GM21825 (cell line): Measurements from ENCODE around the gene CD38.
A peak's percentile ranks its signal among the peaks of the same experiment; 100 is the strongest.
"Not testable (repeated sequence)": the region's sequence is repeated elsewhere in the genome, so short reads cannot be mapped to it uniquely, and the experiment has no call there.

ENCODE experiments used
- ATAC-seq: cut with Tn5 transposase; IDR thresholded peaks from one replicate; pipeline ENCODE4 v1.9.1; 2021; ENCODE audit warnings: mild to moderate bottlenecking, moderate library complexity; ENCODE audit not compliant: unreplicated experiment

CD38 gene

DNA sequence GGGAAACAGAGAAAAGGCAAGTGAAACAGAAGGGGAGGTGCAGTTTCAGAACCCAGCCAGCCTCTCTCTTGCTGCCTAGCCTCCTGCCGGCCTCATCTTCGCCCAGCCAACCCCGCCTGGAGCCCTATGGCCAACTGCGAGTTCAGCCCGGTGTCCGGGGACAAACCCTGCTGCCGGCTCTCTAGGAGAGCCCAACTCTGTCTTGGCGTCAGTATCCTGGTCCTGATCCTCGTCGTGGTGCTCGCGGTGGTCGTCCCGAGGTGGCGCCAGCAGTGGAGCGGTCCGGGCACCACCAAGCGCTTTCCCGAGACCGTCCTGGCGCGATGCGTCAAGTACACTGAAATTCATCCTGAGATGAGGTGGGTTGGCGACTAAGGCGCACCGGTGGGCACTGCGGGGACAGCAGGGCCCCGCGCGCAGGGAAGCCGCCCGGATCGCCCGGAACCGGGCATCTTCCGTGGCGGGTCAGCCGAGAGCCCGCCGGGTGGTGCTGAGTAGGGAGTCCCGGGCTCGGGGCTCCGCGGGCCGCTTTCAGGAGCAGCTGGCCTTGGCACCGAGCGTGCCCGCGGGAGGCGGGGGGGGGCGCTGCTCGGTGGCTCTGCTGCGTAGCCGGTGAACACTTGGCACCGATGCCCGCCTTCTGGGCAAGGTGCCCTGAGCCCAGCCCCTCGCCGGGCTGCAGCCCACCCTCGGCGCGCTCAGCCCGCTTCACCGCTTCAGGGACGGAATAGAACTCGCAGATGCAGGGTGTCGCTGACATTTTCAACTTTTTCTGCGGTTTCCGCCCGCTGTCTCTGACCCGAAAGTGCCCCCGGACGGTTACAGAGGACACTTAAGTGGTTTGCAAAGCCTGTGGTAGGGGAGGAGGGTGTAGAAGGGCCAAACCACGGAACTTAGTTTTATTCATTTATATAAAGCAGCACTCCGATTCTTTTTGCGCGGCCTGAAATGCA is at the start of gene CD38:
CD38 (plus strand) TSS at position 40 of the 953 bp plus-strand sequence; CDS start at position 127, 87 bp downstream.
- ATAC-seq: peak; percentile 63

DNA sequence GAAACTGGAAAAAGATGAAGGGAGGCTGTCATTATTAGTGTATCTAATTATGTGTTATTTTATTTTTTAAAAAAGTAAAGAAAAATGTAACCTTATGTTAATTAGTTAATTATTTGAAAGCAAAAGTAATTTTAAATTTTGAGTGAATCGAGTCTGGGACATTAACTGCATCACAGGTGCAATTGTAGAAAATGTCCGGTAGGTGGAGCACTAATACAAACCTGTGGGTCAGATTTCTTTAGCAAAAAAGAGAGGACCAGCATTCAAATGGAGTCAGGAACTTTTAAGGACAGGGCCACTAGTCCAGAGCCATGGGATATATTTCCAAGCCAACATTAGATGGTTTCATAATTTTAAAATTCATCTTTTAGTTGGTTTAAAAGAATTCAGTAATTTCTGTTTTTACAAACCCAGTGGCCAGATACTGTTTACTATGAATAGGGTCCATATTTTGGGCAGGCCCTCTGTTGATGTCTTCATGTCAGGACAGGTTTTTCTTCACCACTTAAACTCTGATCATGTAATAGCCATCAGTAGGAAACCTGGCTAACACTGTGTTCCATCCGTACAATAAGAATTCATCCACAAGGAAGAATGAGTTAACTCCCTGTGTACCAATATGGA is 48.1 kb upstream of the CD38 start:
- ATAC-seq: no peak

GRCh38 chr4:15733061-15733460 is 45.1 kb upstream of the CD38 start:
- not testable (repeated sequence) for ATAC-seq

DNA sequence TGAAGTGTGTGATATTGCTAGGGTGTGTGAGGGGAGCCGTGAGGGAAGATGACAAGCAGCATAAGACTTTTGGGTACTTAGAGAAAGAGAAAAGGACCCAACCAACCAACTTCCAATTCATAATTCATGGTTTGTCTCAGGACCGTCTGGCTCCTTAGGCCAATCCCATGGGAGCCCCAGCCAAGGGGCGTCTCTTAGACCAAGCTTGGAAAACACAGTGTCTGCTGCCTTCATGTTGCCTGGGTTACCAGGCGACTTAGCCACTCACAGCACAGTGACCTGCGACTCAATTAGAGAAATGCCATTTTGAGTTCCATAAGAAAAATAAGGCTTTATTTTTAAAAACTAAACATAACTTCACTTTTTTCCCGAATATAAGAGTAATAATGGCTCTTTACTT is 42.6 kb upstream of the CD38 start:
- no peak for ATAC-seq

DNA sequence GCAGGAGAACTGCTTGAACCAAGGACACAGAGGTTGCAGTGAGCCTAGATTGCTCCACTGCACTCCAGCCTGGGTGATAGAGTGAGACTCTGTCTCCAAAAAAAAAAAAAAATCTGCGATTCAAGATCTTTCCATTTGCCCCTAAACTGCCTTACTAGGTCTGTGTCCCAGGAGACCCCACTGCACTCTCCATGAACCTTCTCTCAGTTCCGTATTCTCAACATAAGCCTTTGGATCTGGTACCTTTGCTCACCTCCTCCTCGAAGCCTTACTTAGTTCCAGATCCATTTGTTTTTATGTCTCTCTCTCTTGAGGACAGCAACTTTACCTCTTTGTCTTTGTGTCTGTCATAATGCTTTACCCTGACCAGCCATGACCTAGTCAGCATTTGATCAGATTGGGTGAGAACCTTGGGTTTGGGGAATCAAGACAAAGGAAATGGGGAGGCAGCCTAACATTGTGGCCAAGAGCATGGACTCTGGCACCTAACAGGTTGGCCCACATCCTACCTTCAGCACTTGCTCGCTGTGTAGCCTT is 41.5 kb upstream of the CD38 start:
- ATAC-seq: no peak

DNA sequence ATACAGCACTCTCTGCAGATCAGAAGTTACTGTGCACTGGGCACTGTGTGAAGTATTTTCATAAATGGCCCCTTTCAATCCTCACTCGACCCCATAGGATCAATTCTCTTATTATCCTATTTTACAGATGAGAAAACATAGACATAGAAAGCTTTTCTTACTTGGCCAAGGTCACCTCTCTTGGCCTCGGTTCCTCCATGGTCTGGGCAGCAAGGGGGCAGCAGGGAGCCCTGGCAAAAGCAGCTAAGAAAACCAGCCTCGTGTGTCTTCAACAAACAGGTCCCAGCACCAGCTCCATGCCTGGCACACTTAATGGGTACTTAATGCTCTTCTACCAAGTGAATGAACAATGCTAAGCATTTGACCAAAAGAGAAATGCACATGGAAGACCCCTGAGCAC is 40.9 kb upstream of the CD38 start:
- no peak for ATAC-seq

- ATAC-seq: no peak
Observed at GRCh38 chr4:15738877-15739276, 39.3 kb upstream of the CD38 start.

- ATAC-seq: no peak
Observed at GRCh38 chr4:15740764-15741404, 37.2 kb upstream of the CD38 start.

GRCh38 chr4:15742083-15742582 is 36.0 kb upstream of the CD38 start:
- no peak for ATAC-seq

DNA sequence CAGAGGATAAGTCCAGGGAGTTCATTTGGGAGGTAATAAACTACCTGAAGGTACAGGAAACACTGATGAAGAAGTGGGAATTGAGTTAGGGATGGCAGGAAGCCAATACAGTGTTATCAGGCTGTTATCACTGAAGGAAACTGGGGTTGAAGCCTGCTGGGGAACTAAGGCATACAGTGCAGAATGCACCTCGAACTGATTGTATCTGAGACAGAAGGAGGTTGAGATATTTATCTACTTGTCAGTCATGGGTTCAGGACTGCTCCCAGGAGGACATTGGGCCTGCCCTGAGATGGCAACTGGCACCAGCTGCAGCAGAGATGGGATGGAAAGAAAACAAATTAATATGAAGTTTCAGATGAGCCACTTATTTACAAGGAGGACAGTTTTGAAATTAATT is 35.5 kb upstream of the CD38 start:
- no peak for ATAC-seq

GRCh38 chr4:15744016-15744545 is 34.0 kb upstream of the CD38 start:
- no peak for ATAC-seq

- no peak for ATAC-seq
Observed at GRCh38 chr4:15746110-15746509, 32.0 kb upstream of the CD38 start.

DNA sequence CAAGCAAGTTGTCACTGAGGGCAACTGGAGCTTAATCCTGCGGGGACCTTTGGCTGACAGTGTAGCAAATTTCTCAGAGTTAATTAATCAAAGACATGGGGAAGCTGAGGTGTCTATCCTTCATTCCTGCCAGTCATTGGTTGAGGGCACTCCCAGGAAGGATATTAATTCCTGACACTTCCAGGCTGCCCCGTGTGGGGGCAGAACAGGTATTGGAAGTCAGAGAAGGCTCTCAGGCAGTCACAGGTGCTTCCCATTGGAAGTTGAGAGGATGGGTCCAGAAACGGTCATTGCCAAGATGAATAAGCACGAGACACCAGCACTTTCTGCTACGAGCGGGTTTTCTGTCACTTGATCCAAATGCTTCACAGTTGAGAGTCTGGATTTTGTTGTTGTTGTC is 29.1 kb upstream of the CD38 start:
- ATAC-seq: no peak

DNA sequence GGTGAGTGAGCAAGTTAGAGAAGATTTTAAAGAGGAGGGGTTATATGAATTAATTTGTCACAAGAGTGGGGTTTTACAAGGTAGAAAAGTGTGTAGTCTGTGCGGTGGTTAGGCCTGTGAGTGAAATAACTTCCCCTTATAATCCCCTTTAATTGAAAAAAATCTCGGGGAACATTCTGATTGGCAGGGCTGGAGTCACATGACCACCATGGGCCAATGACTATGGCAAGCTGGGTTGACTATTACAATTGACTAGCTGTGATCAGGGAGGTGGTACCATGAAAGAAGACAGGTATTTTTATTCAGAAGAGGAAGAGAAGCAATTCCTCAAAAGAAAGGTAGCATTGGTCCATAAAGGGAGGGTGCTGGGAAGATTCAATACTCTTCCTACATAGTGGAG is 27.0 kb upstream of the CD38 start:
- ATAC-seq: no peak

- ATAC-seq: no peak
Observed at GRCh38 chr4:15753081-15753480, 25.0 kb upstream of the CD38 start.

GRCh38 chr4:15753786-15754185 is 24.3 kb upstream of the CD38 start:
- no peak for ATAC-seq

- peak; percentile 31 for ATAC-seq
Observed at GRCh38 chr4:15754323-15754722, 23.8 kb upstream of the CD38 start.

DNA sequence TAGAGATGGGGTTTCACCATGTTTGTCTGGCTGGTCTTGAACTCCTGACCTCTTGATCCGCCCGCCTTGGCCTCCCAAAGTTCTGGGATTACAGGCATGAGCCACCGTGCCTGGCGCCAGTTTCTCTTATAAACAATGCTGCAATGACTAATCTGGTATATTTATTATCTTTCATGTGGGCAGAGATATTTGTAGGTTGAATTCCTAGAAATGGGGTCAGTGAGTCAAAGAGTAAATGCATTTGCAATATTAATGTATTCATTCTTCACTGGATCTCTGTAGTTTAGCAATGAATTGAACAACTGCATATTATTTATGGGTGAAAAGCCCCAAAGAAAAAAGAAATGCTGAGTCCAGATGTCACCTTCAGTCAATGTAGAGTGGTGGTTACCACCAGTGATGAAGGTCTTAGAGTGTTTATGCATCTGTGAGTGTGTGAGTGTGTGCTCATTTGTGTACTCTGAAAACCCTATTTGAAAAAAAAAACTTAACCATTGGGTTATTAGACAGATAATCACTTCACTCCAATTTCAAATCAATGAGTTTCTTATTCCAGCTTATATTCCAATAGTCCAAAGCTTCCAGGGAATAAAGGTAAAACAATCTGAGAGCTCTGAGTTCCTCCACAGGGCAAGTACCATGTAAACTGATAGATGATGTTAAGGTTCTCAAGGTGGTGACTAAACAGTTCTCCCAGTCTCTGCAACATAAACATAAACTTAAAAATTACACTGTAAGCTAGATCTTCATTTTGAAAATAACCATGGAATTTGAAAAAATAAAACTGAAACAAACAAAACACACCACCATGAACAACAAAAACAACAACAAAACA is 22.6 kb upstream of the CD38 start:
- peak; percentile 13 for ATAC-seq

GRCh38 chr4:15756361-15756861 is 21.7 kb upstream of the CD38 start:
- ATAC-seq: peak; percentile 83

DNA sequence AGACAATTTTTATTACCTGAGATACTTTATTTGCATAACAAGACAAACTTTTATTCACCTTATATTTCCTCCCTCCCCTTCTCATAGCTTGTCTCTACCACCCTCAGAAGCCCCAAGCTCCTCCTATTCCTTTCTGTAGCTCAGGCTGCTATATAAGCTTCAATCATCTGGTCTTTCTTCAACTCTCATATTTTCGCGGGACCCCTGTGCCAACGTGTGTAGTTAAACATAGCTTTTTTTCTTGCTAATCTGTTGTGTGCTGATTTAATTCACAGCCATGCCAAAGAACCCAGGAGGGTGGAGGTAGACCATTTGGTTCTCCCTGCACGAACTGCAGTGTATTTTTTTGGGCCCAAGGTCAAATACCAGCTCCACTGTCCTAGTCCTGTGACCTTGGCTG is 21.1 kb upstream of the CD38 start:
- no peak for ATAC-seq
